ENCODE measurements around the gene ZBTB45.

Gene ZBTB45

DNA sequence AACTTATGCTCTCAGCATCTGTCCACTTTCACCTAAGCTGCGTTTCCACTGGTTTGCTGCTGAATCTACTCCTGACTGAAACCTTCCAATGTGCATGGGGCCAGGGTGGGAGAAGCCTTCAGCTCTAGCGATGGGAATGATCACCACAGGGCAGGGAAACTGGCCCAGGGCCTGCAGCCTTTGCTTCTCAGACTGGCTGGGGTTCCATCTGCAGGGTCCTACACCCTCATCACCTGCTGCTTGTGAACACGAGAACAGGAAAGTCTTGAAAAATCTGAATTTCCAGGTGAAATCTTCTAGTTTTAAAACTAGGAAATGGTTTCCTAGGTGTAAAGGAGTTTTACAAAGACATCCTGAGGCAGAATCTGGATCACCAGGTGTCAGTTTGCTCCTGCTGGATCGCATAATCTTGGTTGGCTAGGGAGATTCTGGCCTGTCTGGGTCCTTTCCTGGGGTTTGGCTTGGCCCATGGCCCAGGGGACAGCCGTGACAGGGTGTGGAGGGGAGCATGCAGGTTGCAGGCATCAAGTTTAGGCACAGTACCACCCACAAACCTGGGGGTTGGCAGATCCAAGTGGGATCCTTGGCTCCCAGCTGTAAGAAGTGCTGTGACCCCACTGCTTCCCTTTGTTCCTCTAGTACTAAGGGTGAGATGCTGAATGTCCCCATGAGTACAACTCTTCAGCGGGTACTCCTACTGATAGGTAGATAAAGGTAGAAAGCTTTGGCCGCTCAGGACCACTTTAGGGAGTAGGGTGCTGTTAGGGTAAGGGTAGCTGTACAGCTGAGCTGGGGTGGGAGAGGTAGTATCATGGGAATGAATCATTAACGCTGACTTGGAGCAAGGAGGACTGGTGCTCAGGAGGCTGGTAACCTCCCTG is 40.6 kb upstream of the ZBTB45 start (continued):
- TF ChIP-seq, protein P1, sequence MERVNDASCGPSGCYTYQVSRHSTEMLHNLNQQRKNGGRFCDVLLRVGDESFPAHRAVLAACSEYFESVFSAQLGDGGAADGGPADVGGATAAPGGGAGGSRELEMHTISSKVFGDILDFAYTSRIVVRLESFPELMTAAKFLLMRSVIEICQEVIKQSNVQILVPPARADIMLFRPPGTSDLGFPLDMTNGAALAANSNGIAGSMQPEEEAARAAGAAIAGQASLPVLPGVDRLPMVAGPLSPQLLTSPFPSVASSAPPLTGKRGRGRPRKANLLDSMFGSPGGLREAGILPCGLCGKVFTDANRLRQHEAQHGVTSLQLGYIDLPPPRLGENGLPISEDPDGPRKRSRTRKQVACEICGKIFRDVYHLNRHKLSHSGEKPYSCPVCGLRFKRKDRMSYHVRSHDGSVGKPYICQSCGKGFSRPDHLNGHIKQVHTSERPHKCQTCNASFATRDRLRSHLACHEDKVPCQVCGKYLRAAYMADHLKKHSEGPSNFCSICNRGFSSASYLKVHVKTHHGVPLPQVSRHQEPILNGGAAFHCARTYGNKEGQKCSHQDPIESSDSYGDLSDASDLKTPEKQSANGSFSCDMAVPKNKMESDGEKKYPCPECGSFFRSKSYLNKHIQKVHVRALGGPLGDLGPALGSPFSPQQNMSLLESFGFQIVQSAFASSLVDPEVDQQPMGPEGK (tag by site-specific recombination; IDR thresholded peaks at IDR 0.05): no peak
- TF ChIP-seq ZNF175 (tag by site-specific recombination; IDR thresholded peaks at IDR 0.05): no peak
- TF ChIP-seq ZNF423 (tag by site-specific recombination; IDR thresholded peaks at IDR 0.05): no peak
- TF ChIP-seq ZNF548 (tag by site-specific recombination; IDR thresholded peaks at IDR 0.05): no peak
- TF ChIP-seq ZNF600 (tag by site-specific recombination; IDR thresholded peaks at IDR 0.05): no peak
- TF ChIP-seq EGR2 (tag by site-specific recombination; IDR thresholded peaks at IDR 0.05; ENCODE audit: low read depth): no peak
- TF ChIP-seq, protein P2, sequence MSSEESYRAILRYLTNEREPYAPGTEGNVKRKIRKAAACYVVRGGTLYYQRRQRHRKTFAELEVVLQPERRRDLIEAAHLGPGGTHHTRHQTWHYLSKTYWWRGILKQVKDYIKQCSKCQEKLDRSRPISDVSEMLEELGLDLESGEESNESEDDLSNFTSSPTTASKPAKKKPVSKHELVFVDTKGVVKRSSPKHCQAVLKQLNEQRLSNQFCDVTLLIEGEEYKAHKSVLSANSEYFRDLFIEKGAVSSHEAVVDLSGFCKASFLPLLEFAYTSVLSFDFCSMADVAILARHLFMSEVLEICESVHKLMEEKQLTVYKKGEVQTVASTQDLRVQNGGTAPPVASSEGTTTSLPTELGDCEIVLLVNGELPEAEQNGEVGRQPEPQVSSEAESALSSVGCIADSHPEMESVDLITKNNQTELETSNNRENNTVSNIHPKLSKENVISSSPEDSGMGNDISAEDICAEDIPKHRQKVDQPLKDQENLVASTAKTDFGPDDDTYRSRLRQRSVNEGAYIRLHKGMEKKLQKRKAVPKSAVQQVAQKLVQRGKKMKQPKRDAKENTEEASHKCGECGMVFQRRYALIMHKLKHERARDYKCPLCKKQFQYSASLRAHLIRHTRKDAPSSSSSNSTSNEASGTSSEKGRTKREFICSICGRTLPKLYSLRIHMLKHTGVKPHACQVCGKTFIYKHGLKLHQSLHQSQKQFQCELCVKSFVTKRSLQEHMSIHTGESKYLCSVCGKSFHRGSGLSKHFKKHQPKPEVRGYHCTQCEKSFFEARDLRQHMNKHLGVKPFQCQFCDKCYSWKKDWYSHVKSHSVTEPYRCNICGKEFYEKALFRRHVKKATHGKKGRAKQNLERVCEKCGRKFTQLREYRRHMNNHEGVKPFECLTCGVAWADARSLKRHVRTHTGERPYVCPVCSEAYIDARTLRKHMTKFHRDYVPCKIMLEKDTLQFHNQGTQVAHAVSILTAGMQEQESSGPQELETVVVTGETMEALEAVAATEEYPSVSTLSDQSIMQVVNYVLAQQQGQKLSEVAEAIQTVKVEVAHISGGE (tag by site-specific recombination; conservative IDR thresholded peaks at IDR 0.05; ENCODE audit: low read depth): no peak
- TF ChIP-seq ZNF510 (tag by site-specific recombination; IDR thresholded peaks at IDR 0.05; ENCODE audit: insufficient replicate concordance): no peak

DNA sequence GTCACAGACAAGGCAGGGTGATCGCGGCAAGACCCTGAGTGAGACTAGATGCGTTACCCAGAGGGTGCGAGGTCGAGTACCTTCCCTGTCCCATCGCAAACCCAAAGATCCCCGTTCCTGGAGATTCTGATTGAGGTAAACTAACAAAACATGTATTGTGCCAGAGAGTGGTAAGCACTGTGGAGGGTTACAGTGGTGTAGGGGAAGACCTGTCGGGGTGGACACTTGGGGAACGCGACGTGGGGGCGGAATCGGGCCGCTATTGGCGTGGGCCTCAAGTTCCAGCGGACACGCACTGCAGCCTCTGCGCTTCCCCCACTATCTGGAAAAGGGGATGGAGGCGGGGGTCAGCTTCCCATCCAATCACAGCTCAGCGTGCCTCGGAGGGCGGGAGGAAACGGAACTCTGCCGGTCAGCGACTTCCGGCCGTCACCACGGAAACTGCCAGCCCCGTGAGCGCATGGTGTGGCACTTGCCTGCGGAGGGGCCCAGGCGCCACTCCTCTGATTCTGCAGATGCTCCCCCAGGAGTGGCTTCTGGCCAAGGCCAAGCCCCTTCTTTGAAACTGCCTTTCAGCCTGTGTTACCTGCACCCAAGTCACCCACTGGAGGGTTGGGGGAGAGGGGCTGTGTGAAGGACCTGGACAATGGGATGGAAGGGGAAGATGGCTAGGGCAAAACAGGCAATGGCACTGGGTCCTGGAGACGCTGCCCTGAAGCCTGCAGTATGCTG is 39.8 kb upstream of the ZBTB45 start:
- Histone ChIP-seq H3K9me3 (ENCODE audit: control insufficient read depth, insufficient read depth, low read depth, low read length) (no peaks in the 10 kb centered on the region), H3K4me1 (ENCODE audit: control insufficient read depth, insufficient read depth, low read length) (peaks cover 14% of the 10 kb centered on the region), H3K4me3 (ENCODE audit: low read depth, low read length) (peak overlapping the region; percentile 89), H3K36me3 (ENCODE audit: control insufficient read depth in 2 of 2, insufficient read depth in 1 of 2, low read length in 2 of 2) (peaks cover 9 to 48% of the 10 kb centered on the region in 2 experiments), H3K27ac (ENCODE audit: extremely low read depth, low read depth, low read length) (peak overlapping the region; percentile 99)
- POLR2A ChIA-PET: interaction anchor here (0.6 to 4.0 kb wide), 12 partner anchors 8 to 151 kb away, joined by 3 to 62 read pairs (median 4); partner anchors contain the start of genes MZF1, TRIM28, ZBTB45 and ZNF324B
- CTCF ChIA-PET: no interaction called here
- peak; percentile 96 for TF ChIP-seq ZNF366 (tag by site-specific recombination; conservative IDR thresholded peaks at IDR 0.05)
- TF ChIP-seq, protein P3, sequence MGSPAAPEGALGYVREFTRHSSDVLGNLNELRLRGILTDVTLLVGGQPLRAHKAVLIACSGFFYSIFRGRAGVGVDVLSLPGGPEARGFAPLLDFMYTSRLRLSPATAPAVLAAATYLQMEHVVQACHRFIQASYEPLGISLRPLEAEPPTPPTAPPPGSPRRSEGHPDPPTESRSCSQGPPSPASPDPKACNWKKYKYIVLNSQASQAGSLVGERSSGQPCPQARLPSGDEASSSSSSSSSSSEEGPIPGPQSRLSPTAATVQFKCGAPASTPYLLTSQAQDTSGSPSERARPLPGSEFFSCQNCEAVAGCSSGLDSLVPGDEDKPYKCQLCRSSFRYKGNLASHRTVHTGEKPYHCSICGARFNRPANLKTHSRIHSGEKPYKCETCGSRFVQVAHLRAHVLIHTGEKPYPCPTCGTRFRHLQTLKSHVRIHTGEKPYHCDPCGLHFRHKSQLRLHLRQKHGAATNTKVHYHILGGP (tag by site-specific recombination; IDR thresholded peaks at IDR 0.05): no peak
- TF ChIP-seq, protein P4, sequence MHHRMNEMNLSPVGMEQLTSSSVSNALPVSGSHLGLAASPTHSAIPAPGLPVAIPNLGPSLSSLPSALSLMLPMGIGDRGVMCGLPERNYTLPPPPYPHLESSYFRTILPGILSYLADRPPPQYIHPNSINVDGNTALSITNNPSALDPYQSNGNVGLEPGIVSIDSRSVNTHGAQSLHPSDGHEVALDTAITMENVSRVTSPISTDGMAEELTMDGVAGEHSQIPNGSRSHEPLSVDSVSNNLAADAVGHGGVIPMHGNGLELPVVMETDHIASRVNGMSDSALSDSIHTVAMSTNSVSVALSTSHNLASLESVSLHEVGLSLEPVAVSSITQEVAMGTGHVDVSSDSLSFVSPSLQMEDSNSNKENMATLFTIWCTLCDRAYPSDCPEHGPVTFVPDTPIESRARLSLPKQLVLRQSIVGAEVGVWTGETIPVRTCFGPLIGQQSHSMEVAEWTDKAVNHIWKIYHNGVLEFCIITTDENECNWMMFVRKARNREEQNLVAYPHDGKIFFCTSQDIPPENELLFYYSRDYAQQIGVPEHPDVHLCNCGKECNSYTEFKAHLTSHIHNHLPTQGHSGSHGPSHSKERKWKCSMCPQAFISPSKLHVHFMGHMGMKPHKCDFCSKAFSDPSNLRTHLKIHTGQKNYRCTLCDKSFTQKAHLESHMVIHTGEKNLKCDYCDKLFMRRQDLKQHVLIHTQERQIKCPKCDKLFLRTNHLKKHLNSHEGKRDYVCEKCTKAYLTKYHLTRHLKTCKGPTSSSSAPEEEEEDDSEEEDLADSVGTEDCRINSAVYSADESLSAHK (tag by site-specific recombination; IDR thresholded peaks at IDR 0.05): peak; percentile 40
- TF ChIP-seq EGR2 (tag by site-specific recombination; IDR thresholded peaks at IDR 0.05; ENCODE audit: low read depth): peak; percentile 91
- peak; percentile 96 for TF ChIP-seq MZF1 (tag by site-specific recombination; IDR thresholded peaks at IDR 0.05; ENCODE audit: borderline replicate concordance)
- TF ChIP-seq ZNF623 (tag by site-specific recombination; IDR thresholded peaks at IDR 0.05): 0 out of 2 replicates have a peak, but pooled peaks have one; percentile 18
- 0 out of 2 replicates have a peak, but pooled peaks have one; percentile 33 for TF ChIP-seq ZSCAN30 (tag by site-specific recombination; IDR thresholded peaks at IDR 0.05)
- TF ChIP-seq, protein P5, sequence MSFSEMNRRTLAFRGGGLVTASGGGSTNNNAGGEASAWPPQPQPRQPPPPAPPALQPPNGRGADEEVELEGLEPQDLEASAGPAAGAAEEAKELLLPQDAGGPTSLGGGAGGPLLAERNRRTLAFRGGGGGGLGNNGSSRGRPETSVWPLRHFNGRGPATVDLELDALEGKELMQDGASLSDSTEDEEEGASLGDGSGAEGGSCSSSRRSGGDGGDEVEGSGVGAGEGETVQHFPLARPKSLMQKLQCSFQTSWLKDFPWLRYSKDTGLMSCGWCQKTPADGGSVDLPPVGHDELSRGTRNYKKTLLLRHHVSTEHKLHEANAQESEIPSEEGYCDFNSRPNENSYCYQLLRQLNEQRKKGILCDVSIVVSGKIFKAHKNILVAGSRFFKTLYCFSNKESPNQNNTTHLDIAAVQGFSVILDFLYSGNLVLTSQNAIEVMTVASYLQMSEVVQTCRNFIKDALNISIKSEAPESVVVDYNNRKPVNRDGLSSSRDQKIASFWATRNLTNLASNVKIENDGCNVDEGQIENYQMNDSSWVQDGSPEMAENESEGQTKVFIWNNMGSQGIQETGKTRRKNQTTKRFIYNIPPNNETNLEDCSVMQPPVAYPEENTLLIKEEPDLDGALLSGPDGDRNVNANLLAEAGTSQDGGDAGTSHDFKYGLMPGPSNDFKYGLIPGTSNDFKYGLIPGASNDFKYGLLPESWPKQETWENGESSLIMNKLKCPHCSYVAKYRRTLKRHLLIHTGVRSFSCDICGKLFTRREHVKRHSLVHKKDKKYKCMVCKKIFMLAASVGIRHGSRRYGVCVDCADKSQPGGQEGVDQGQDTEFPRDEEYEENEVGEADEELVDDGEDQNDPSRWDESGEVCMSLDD (tag by site-specific recombination; IDR thresholded peaks at IDR 0.05): peak; percentile 89
- TF ChIP-seq, protein P6, sequence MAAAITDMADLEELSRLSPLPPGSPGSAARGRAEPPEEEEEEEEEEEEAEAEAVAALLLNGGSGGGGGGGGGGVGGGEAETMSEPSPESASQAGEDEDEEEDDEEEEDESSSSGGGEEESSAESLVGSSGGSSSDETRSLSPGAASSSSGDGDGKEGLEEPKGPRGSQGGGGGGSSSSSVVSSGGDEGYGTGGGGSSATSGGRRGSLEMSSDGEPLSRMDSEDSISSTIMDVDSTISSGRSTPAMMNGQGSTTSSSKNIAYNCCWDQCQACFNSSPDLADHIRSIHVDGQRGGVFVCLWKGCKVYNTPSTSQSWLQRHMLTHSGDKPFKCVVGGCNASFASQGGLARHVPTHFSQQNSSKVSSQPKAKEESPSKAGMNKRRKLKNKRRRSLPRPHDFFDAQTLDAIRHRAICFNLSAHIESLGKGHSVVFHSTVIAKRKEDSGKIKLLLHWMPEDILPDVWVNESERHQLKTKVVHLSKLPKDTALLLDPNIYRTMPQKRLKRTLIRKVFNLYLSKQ (tag by site-specific recombination; IDR thresholded peaks at IDR 0.05; ENCODE audit: borderline replicate concordance): no peak
- no peak for TF ChIP-seq ZNF596 (tag by site-specific recombination; IDR thresholded peaks at IDR 0.05)
